ENCODE data around the gene FAT3. TPM values are rescaled to one million over a fixed set of nuclear protein-coding genes. Genes with fewer than 3 reads are reported as not detected.

FAT3 gene
- total RNA-seq, 1 donor from 2014 or later, result 2.2 TPM

GRCh38 chr11:92226331-92227229, 2.0 kb downstream of the FAT3 start:
- DNase-seq (ENCODE audit: low spot score), result peak; percentile 56
- peak; percentile 24 for ATAC-seq
- intact Hi-C loops (cut with DNase I), result no loop called here

DNA sequence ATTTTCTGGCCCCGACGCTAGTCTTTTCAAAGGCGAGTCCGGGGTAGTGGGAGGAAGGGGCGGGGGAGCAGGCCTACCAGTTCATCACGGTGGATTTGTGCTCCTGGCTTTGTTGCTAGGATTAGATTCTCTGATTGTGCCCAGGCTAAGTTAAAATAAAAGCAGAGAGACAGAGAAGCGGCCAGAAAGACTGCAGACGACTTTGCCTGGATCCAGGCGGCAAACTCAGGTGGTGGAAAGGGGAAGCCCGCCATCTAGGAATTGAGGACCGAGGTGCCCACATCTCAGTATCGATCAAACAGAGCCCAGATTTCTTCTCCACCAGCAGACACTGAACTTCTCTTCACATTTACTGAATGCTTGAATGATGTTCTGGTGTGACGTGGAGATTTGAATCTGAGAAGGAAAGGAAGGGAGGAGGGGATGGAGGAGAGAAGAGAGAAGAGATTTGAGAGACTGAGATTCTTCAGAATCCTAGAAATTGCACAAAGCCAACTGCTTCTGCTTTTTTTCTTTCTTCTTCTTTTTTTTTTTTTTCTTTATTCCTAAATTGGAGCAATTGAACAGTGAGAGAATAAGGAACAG, 2.7 kb downstream of the FAT3 start:
- intact Hi-C loops (cut with DNase I), result no loop called here
- DNase-seq (ENCODE audit: low spot score) (no peak), ATAC-seq (no peak)

GRCh38 chr11:92227959-92228935, 3.6 kb downstream of the FAT3 start:
- intact Hi-C loops (cut with DNase I), result no loop called here
- no peak for DNase-seq (ENCODE audit: low spot score)
- ATAC-seq, result no peak

DNA sequence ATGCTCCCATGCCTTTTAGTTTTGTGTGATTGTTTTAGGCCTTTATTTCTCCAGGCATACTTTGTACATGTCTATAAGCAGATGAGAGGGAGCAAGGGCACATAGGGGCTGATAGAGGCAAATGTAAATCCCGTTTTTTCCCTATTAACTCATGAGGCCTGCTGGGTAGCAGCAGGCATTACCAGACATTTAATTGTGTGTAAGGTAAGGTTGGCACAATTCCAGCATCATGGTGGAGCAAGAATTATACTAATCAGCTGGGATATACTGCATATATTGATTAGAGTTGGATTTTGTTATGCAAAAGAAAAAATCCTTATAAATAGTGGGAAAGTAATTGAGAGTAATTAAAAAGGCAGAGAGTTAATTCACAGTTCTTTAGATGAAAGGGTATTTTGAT, 12.2 kb downstream of the FAT3 start:
- no peak for ATAC-seq
- intact Hi-C loops (cut with DNase I), result no loop called here
- DNase-seq (ENCODE audit: low spot score), result no peak

DNA sequence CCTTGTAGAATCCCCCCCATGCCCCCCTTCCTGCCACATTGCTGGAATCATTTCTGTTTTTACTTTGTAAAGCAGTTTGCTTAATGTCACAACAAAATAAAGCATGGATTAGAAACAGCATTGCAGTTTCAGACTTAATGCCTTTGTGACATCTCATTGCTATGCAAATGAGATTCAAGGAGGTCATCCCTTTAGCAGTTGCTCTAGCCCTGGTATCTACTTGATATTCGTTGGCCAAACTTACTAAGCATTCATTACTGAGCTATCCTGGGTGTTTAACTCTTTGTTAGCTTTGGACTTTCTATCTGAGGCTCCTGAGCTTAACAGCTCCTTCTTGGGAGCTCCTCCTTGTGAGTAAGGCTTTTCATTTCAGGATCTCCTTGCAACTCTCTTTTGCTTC, 16.3 kb downstream of the FAT3 start:
- ATAC-seq (no peak), DNase-seq (ENCODE audit: low spot score) (no peak)
- intact Hi-C loops (cut with DNase I), result no loop called here

DNA sequence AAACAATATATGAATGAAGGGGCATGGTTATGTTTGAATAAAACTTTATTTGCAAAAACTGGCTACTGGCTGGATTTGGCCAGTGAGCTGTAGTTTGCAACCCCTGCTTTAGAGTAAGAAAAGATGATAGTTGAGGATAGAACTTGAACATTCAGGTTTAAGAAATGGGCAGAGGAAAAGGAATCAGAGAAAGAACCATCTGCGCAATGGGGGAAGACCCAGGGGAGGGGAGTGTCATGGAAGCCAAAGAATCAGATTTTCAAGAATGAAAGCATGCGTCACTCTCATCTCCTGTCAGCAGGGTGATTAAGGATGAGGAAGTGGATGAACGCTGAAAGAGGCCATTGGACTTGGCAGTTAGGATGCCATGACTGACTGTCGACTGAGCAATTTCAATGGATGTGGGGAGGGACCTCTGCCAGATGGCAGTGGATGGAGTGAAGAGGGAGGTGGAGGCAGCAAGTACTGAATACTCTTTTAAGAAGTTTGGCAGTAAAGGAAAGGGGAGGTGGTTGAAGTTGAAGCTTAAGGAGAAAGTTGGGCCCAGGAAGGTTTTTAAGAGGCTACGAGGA, 21.2 kb downstream of the FAT3 start:
- intact Hi-C loops (cut with DNase I), result no loop called here
- DNase-seq (ENCODE audit: low spot score), result no peak
- ATAC-seq, result no peak

GRCh38 chr11:92246630-92247029, 22.0 kb downstream of the FAT3 start:
- ATAC-seq (no peak), DNase-seq (ENCODE audit: low spot score) (no peak)
- intact Hi-C loops (cut with DNase I), result no loop called here

GRCh38 chr11:92249156-92249753, 24.6 kb downstream of the FAT3 start:
- DNase-seq (ENCODE audit: low spot score), result no peak
- intact Hi-C loops (cut with DNase I), result no loop called here
- no peak for ATAC-seq

DNA sequence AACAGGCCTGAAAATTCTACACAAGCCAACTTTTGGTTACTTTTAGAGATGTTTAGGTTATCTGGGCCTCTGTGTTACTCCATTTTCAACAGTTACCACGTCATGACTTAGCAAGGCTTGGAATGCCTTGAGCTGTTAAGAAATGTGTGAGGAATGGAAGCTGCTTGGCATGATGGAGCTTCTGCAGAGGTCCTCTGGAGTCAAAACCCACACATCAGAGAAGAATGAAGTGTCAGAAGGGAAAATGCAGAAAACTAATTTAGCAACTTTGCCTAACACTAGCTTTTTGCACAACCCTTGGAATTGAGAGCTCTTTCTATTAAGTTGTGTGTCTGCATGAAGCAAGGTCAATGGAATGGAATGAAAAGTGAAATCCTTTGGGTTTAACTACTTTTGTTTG, 27.4 kb downstream of the FAT3 start:
- ATAC-seq (no peak), DNase-seq (ENCODE audit: low spot score) (no peak)
- intact Hi-C loops (cut with DNase I), result no loop called here

DNA sequence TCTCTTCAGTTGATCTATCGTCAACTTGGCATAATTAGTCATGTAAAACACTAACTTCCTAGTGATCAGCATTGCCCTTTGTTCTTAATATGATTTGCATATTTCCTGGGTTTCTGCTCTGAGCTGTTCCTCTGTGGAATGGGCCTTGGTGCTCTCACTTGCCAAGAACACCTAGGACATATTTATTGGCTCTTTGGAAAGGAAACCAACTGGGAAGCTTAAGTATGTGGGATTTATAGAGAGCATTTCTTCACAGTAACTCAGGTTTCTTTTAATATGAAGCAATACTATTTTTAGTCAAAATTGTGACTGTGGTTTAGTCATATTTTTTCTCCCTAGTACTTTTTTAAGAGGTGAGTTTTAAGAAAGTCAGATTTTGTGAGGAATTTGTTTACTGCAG, 28.8 kb downstream of the FAT3 start:
- ATAC-seq (no peak), DNase-seq (ENCODE audit: low spot score) (no peak)
- intact Hi-C loops (cut with DNase I), result no loop called here

GRCh38 chr11:92253945-92254344, 29.3 kb downstream of the FAT3 start:
- DNase-seq (ENCODE audit: low spot score) (no peak), ATAC-seq (no peak)
- intact Hi-C loops (cut with DNase I), result no loop called here

DNA sequence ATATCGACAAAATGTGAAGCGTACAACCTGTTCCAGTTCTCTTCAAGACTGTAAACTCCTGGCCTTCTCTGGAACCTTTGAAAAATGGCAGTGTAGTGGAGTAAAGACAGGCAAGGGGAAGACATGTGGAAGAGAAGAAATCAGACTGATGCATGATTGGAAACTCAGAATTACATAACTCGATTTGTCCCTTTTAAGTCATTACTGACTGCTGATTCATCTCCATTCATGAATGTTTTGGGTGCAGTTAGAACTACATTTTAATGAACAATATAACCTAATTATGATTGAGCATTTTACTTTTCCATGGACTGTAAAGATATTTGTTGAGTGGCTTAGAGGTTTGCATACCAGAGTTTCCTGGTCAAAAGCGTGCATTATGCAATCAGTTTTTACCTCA, 32.9 kb downstream of the FAT3 start:
- intact Hi-C loops (cut with DNase I), result no loop called here
- DNase-seq (ENCODE audit: low spot score), result no peak

GRCh38 chr11:92259861-92260260, 35.2 kb downstream of the FAT3 start:
- no peak for ATAC-seq
- DNase-seq (ENCODE audit: low spot score), result no peak
- intact Hi-C loops (cut with DNase I), result no loop called here

More for the DNA sequence above, 32.9 kb downstream of the FAT3 start:
- no peak for ATAC-seq

GRCh38 chr11:92264350-92264749, 39.7 kb downstream of the FAT3 start:
- intact Hi-C loops (cut with DNase I), result no loop called here

GRCh38 chr11:92266806-92267205, 42.2 kb downstream of the FAT3 start:
- DNase-seq (ENCODE audit: low spot score) (no peak), ATAC-seq (no peak)
- intact Hi-C loops (cut with DNase I), result no loop called here

More at GRCh38 chr11:92264350-92264749, 39.7 kb downstream of the FAT3 start:
- ATAC-seq, result no peak
- DNase-seq (ENCODE audit: low spot score), result no peak

DNA sequence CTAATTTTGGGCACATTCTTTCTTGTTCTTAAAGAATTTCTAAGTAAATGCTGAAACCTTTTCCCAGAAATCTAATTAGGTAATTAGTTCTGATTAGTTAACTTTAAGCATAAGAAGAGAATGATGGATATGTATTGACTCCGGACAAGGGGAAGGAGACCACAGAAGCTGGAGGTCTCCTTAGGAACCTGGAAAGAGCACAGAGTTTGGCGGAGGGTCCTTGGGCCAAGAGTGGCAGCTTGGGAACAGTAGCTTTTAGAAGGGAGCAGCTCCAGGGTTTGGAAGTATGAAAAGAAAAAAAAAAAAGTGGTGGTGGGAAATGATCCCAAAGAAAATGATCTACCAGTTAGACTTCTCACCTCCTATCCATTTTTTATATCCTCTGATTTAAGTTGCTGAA, 42.7 kb downstream of the FAT3 start:
- ATAC-seq (no peak), DNase-seq (ENCODE audit: low spot score) (no peak)
- intact Hi-C loops (cut with DNase I), result no loop called here

- intact Hi-C loops (cut with DNase I), result no loop called here
- DNase-seq (ENCODE audit: low spot score) (no peak), ATAC-seq (no peak)
Measured at GRCh38 chr11:92267968-92268367, 43.4 kb downstream of the FAT3 start.

- ATAC-seq (no peak), DNase-seq (ENCODE audit: low spot score) (no peak)
- intact Hi-C loops (cut with DNase I), result no loop called here
Measured at GRCh38 chr11:92268546-92268945, 43.9 kb downstream of the FAT3 start.

DNA sequence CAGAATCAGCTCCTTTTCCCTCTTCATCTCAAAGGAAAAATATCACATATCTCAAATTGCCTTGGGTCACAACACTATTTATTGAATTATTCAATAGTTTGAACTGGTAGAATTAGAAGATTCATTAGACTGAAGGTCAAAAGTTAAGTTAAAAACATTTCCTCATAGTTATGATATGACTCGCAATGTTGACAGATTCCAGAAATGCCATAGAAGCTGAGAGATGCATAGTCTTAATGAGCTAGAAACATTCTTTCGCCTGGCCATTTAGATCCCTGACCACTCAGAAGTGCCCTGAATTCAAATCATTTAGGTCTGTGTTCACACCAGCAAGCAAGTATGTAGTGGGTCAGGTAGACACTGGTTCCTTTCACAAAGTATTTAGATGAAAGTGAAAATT, 44.4 kb downstream of the FAT3 start:
- DNase-seq (ENCODE audit: low spot score), result no peak
- intact Hi-C loops (cut with DNase I), result no loop called here
- ATAC-seq, result no peak

Measured in sciatic nerve (tissue), 2 donors.